T47D (cell line): Measurements from ENCODE around the gene WNK1.

Source experiments
- DNase-seq, 2 experiments: peaks; one replicate each; pipeline versions ENCODE4 v3.0.0 to v3.0.0-alpha.2; 2011 to 2012; ENCODE audit warnings: low read depth in 1 of 2, low spot score in 1 of 2
- JUND ChIP-seq: IDR thresholded peaks from 2 replicates; pipeline ENCODE4 v1.6.1; 2012; ENCODE audit warnings: low read depth
- in situ Hi-C: cut with HindIII; loops from 2 replicates; pipeline ENCODE4 v1.10.0; 2016; ENCODE audit warnings: low sequenced_read_pairs, low pct_unique_long_range_greater_than_20kb

WNK1 gene

DNA sequence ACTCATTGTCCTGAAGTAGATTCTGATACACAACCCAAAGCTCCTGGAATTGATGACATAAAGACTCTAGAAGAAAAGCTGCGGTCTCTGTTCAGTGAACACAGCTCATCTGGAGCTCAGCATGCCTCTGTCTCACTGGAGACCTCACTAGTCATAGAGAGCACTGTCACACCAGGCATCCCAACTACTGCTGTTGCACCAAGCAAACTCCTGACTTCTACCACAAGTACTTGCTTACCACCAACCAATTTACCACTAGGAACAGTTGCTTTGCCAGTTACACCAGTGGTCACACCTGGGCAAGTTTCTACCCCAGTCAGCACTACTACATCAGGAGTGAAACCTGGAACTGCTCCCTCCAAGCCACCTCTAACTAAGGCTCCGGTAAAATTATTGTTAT lies 133.3 kb downstream of the WNK1 start:
- DNase-seq, result no peak
- in situ Hi-C loops, result no loop called here
- TF ChIP-seq JUND, result no peak

DNA sequence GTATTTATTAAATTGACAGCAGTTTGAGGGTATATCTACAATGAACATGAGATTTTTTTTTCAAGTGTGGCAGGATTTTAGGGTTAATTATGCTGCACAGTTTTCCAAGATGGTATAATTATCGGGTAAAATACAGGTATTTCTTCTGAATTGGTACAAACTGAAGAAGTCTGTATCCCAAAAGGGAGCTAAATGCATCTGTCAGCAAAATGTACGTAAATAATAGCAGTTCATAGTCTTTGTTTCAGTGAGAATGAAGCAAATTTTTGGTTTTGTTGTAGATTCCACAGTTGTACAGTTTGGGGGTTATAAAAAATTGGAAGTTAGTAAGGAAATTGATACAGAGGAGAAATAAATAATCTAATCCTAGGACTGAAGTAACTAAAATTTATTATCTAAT lies 133.8 kb downstream of the WNK1 start:
- no peak for TF ChIP-seq JUND
- DNase-seq, result no peak
- in situ Hi-C loops, result no loop called here

DNA sequence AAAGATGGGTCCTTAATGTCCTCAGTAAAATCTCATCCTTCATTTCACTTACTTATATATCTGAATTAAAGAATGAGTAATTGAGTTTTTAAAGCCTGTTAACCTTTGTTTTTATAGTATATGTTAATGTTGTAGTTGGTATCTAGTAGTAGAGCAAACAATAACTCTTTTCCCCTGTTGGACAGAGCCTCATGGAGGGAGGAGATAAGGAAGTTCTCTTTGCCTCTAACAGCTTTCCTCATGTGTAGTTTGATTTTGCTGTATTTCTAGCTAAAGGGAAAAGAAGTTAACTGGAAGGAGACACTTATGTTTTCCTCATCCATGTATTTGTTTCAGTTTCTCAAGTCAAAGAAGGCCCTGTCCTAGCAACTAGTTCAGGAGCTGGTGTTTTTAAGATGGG lies 141.8 kb downstream of the WNK1 start:
- no peak for TF ChIP-seq JUND
- in situ Hi-C loops, result no loop called here
- DNase-seq, result no peak

DNA sequence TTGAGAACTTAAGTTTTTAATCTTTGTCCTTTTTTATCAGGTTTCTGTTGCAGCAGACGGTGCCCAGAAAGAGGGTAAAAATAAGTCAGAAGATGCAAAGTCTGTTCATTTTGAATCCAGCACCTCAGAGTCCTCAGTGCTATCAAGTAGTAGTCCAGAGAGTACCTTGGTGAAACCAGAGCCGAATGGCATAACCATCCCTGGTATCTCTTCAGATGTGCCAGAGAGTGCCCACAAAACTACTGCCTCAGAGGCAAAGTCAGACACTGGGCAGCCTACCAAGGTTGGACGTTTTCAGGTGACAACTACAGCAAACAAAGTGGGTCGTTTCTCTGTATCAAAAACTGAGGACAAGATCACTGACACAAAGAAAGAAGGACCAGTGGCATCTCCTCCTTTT lies 143.7 kb downstream of the WNK1 start:
- no peak for DNase-seq
- in situ Hi-C loops, result no loop called here
- no peak for TF ChIP-seq JUND

DNA sequence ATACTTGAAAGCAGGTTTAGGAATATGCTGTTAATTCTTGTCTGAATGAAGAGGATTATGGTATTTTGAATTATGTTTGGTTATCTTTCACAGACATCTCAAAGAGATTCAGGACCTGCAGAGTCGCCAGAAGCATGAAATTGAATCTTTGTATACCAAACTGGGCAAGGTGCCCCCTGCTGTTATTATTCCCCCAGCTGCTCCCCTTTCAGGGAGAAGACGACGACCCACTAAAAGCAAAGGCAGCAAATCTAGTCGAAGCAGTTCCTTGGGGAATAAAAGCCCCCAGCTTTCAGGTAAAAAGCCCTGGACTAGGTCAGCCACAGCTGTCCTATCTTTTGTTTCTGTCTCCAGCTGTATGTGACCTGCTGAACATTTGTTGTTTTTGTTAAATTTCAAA lies 145.0 kb downstream of the WNK1 start:
- no peak for TF ChIP-seq JUND
- in situ Hi-C loops, result no loop called here
- DNase-seq, result no peak

DNA sequence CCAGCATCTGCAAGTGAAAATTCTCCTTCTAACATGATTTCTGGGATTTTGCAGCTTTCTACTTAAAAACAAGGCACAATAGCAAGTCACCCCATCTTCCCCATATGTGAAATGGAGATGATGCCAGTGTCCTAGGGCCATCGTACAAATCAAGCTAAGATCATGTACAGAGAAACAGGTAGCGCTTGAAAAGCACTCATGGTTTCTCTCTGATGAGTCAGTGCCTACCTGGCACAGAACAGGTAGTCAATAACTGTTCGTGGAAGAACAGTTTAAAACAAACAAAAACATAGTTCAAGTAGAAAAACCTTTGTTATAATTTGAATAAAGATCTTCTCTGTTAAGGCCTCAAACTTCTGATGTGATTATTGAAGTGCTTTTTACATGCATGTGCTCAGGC lies 150.2 kb downstream of the WNK1 start:
- in situ Hi-C loops, result no loop called here
- TF ChIP-seq JUND, result no peak
- no peak for DNase-seq

DNA sequence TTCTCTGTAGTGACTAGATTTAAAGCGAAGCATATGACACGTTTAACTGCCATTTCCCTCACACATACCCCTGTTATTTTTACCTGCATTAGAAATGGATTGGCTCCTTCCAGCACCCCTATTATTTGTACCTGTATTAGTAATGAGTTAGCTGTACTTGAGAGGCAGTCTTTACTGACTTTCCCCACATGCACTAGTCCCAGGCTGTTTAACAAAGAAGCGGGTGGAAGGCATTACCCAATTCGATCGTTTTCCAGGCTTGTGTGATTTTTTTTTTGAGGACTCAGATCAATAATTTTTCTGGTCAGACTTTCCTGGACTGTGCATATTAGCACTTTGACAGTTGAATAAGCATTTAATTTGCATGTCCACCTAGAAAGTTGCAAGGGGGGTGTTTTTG lies 150.7 kb downstream of the WNK1 start:
- DNase-seq, result no peak
- in situ Hi-C loops, result no loop called here
- TF ChIP-seq JUND, result no peak

DNA sequence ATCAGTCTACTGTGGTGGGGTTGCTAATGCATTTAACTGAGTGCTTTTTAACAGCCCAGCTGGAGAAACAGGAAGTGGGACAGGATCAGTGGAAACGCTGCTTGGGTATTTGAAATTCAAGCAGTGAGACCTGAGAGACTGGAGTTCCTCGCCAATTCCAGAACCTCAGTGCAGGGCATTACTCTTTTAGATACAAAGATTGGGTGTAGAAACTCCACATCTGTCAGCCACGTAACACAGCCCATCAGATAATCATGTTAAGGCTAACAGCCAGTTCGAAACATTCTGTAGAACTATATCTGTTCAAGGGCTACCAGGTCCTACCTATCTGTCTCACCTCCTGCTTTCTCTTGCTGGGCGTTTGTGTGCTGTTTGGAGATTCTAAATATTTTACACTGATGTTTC lies 151.6 kb downstream of the WNK1 start:
- no peak for TF ChIP-seq JUND
- DNase-seq, result no peak
- in situ Hi-C loops, result no loop called here

DNA sequence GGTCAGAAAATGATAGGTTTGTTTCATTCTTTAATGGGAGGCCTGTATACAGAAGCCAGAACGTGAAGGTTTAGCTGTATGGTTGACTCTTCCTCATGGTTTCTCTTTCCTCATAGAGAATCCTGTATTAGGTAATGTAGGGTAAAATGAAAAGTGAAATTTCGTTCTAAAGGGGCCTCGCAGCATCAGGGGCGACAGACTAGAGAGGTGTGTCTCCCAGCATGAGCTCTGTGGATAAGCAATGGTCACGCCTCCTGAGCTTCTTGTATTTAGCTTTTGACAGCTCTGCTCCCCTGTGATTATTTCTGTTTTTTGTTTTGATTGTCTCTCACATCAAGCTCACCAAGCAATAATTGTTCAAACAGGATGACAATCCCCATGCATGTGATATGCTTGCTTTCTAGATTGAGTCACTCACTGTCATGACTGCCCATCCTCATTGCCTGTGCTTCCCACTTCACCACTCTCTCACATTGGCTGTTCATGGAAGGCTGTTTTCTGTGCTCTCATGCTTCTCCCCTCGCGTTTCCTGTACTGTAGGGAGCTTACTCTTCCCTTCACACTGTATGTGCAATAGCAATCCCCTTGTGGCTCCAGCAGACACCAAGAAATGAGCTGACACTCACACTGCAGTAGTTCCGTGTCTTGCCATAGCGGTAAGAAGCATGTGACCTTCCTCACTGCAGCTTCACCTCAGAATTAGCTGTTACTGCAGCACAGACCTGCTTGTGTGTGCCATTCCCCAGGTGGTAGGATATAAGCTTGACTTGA lies 153.1 kb downstream of the WNK1 start:
- TF ChIP-seq JUND, result no peak
- in situ Hi-C loops, result no loop called here
- DNase-seq, result no peak

DNA sequence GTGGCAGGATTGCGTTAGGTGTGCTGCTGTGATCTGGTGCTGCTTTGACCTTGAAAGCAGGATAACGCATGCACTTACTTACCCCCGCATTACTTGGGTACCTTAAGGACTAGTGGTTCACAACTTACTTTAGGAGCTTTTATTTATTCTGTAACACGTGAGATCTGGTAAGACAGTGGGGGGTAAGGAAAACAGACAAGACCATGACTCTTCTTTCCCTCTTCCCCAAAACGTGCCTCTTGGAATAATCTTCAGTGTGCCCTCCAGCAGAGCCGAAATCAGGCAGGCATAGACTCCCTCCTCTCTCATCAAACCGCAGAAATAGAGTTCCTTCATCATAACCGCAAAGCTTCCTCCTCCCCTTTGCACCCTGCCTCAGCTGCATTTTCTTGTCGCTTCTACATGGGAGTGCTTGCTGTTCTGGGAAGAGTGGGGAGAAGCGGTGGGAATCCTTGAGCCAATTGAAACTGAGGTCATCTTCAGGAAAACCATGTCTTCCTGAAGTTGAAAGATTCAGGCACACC lies 153.7 kb downstream of the WNK1 start:
- in situ Hi-C loops, result no loop called here
- no peak for TF ChIP-seq JUND
- no peak for DNase-seq

DNA sequence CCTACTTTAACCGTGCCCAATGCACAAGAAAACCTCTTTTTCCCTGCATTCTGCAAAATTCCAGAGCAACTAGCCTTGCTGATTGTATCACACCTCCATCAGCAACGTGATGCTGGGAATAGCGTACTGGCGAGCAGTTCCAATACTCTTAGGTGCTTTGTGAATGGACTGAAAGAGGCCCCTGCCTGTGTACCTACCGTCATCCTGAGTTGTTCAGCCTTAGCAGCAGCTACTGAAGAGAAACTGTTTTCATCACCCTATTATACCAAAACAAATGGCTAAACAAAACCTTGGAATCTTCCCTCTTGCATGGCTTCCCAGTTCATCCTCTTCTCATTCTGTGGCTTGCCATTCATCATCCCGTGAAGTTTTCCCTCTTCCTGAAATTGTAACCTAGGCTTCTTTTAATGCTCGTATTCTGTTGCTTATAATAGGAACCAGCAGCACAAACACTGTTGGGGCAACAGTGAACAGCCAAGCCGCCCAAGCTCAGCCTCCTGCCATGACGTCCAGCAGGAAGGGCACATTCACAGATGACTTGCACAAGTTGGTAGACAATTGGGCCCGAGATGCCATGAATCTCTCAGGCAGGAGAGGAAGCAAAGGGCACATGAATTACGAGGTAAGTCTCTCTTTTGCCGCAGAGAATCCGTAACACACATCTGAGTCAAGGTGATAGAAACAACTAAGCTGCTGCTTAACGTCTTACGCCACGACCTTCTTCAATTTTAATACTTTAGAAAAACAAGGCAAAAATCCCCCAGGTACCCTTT lies 155.2 kb downstream of the WNK1 start:
- TF ChIP-seq JUND, result no peak
- in situ Hi-C loops, result no loop called here
- no peak for DNase-seq

DNA sequence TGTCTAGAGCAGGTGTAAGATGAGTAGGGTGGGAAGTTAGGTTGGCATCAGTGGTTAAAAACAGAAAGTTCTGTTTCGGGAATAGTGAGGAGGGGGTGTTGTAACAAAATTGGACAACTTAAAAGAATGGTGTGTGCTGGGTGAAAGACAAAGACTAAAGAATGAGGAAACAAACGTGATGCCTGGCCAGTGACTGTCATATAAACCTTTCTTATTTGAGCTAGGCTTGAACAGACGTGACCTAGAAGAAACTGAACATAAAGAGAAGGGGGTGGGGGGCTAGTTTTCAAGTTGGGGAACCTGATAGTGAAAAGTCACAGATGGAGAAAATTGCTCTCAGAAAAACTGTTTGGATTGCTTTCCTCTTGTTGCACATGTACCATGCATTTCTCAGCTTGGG lies 157.5 kb downstream of the WNK1 start:
- no peak for DNase-seq
- no peak for TF ChIP-seq JUND
- in situ Hi-C loops, result no loop called here

DNA sequence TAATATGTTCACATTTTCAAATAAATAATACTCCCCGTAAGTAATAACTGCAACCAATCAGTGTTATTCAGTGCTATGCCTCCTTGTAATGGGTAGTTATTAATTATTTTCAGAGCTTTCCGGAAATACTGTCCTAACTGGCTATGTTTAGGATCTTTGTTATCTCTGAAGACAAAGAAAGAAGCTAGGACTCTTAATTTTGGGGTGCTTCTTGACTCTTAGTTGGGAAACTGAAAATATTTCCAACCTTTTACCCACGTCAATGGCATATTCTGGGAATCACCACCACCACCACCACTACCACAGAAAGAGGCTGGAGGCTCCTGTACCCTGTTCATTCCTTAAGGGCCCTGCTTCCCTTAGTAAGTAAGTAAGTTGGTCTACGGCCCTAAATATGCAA lies 158.0 kb downstream of the WNK1 start:
- in situ Hi-C loops, result no loop called here
- no peak for DNase-seq
- no peak for TF ChIP-seq JUND

DNA sequence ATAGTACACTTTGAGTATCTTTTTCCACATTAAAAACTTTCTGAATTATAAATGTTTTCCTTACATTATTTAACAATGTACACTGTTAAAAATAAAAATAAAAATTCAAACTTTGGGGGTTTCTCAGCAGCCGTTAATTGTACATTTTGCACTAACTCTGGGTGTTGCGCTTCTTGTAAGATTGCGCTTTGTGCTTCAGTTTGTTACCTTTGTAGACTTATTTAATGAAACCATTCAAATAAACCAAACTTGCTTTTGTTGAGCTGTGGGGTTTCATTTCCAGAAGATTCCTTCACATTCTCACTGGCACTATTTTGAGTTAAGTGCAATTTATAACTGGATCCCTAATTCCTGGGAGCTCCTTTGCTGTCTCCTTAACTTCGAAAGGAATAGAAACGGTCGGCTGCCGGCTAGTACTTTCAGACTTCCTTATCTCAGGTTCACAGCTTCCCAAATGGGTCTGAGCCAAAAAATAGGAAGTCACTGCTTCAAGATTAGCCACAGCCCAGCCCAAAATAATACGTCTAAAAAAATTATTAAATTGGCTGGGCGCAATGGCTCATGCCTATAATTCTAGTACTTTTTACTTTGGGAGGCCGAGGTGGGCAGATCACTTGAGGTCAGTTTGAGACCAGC lies 158.9 kb downstream of the WNK1 start:
- TF ChIP-seq JUND, result no peak
- DNase-seq, result no peak
- in situ Hi-C loops, result no loop called here
